Neural cell (in vitro differentiated cells): ENCODE results near the gene P2RX4. TPM values are rescaled to one million over a fixed set of nuclear protein-coding genes. Genes with fewer than 3 reads are reported as not detected.

Experiments used
- H2AFZ ChIP-seq: fragments of 200-600, 300-800 bp; sonication (generic), shearing (Covaris generic); 2 replicates; pipeline ENCODE4 v1.6.0; 2014; ENCODE audit warnings: low read depth, mild to moderate bottlenecking, antibody characterized with exemption, low read length, moderate library complexity
- H3F3A ChIP-seq: fragments of 200-600 bp; shearing (Covaris generic); 2 replicates; pipeline ENCODE4 v1.6.1; 2016; ENCODE audit warnings: mild to moderate bottlenecking, moderate library complexity, mixed read lengths, antibody characterized with exemption, low read length; ENCODE audit not compliant: insufficient read depth, poor library complexity, severe bottlenecking
- H3K27ac ChIP-seq: fragments of 200-600, 300-800 bp; sonication (generic), shearing (Covaris generic); 2 replicates; pipeline ENCODE4 v1.5.1; 2014; ENCODE audit warnings: mild to moderate bottlenecking, low read length, moderate library complexity
- H3K27me3 ChIP-seq: fragments of 300-800, 200-600 bp; sonication (generic), shearing (Covaris generic); 2 replicates; pipeline ENCODE4 v1.6.0; 2014; ENCODE audit warnings: mild to moderate bottlenecking, low read depth, low read length, moderate library complexity; ENCODE audit not compliant: insufficient read depth
- H3K36me3 ChIP-seq: fragments of 300-800, 200-600 bp; sonication (generic), shearing (Covaris generic); 2 replicates; pipeline ENCODE4 v1.5.1; 2014; ENCODE audit warnings: mild to moderate bottlenecking, antibody characterized with exemption, low read length, moderate library complexity; ENCODE audit not compliant: insufficient read depth
- H3K4me2 ChIP-seq: fragments of 300-800, 200-600 bp; sonication (generic), shearing (Covaris generic); 2 replicates; pipeline ENCODE4 v1.6.0; 2014; ENCODE audit warnings: mild to moderate bottlenecking, low read length
- H3K4me3 ChIP-seq: fragments of 300-800, 200-600 bp; sonication (generic), shearing (Covaris generic); 2 replicates; pipeline ENCODE4 v1.5.1; 2014; ENCODE audit warnings: mild to moderate bottlenecking, low read length, moderate library complexity
- H3K79me2 ChIP-seq: fragments of 200-600 bp; shearing (Covaris generic); replicated peaks from 2 replicates; pipeline ENCODE4 v1.6.0; 2014; ENCODE audit warnings: mild to moderate bottlenecking, low read length, moderate library complexity; ENCODE audit not compliant: insufficient read depth
- H3K9ac ChIP-seq: fragments of 300-800, 200-600 bp; sonication (generic), shearing (Covaris generic); 2 replicates; pipeline ENCODE4 v1.6.1; 2016; ENCODE audit warnings: mild to moderate bottlenecking, low read length, mixed read lengths
- H3K9me2 ChIP-seq: fragments of 200-600 bp; shearing (Covaris generic); 2 replicates; pipeline ENCODE4 v1.6.1; 2016; ENCODE audit warnings: mild to moderate bottlenecking, low read length, mixed read lengths; ENCODE audit not compliant: insufficient read depth
- H3K9me3 ChIP-seq: fragments of 200-600, 300-800 bp; sonication (generic), shearing (Covaris generic); 2 replicates; pipeline ENCODE4 v1.6.1; 2016; ENCODE audit warnings: mild to moderate bottlenecking, mixed run types, low read length, moderate library complexity, mixed read lengths
- H4K20me1 ChIP-seq: fragments of 200-600 bp; shearing (Covaris generic); 2 replicates; pipeline ENCODE4 v1.6.1; 2016; ENCODE audit warnings: mild to moderate bottlenecking, mixed run types; ENCODE audit not compliant: insufficient read depth
- CTCF ChIP-seq: fragments of 450-650 bp; IDR thresholded peaks from 2 replicates; pipeline ENCODE4 v1.5.1; 2014; ENCODE audit warnings: antibody characterized with exemption, mild to moderate bottlenecking, moderate library complexity; ENCODE audit not compliant: poor library complexity, severe bottlenecking
- EP300 ChIP-seq: fragments of 450-650 bp; conservative IDR thresholded peaks from 2 replicates; pipeline ENCODE4 v1.6.1; 2014; ENCODE audit warnings: antibody characterized with exemption, mild to moderate bottlenecking, moderate library complexity; ENCODE audit not compliant: poor library complexity, severe bottlenecking
- EZH2 ChIP-seq: fragments of 200-600, 300-800 bp; shearing (Covaris generic), sonication (generic); IDR thresholded peaks from 2 replicates; pipeline ENCODE4 v1.6.1; 2014; ENCODE audit warnings: antibody characterized with exemption, low read length, borderline replicate concordance, mild to moderate bottlenecking; ENCODE audit not compliant: insufficient read depth, poor library complexity, severe bottlenecking
- MXI1 ChIP-seq: fragments of 450-650 bp; conservative IDR thresholded peaks from 2 replicates; pipeline ENCODE4 v1.6.1; 2014; ENCODE audit warnings: antibody characterized with exemption, mild to moderate bottlenecking; ENCODE audit not compliant: poor library complexity, severe bottlenecking
- POLR2AphosphoS5 ChIP-seq: IDR thresholded peaks from 2 replicates; pipeline ENCODE4 v1.6.1; 2012
- RAD21 ChIP-seq: fragments of 450-650 bp; conservative IDR thresholded peaks from 2 replicates; pipeline ENCODE4 v1.6.1; 2014; ENCODE audit warnings: antibody characterized with exemption, mild to moderate bottlenecking, moderate library complexity
- SMC3 ChIP-seq: fragments of 450-650 bp; conservative IDR thresholded peaks from 2 replicates; pipeline ENCODE4 v1.6.1; 2014; ENCODE audit warnings: antibody characterized with exemption, mild to moderate bottlenecking, moderate library complexity; ENCODE audit not compliant: poor library complexity
- TAF1 ChIP-seq: IDR thresholded peaks from 2 replicates; pipeline ENCODE4 v1.6.1; 2012; ENCODE audit warnings: low read depth
- polyA plus RNA-seq: library from polyadenylated mRNA; depleted of rRNA; stranded (reverse); fragments of >200 nt; gene quantifications from 2 replicates; pipeline ENCODE4 v1.2.3, GENCODE V29; 2014

The P2RX4 gene
- polyA plus RNA-seq, 1 donor from 2014 or later = 5.8 TPM

- Histone ChIP-seq H3K4me2 (no peak overlapping the region), H4K20me1 (no peaks in the 10 kb centered on the region), H3K27ac (no peak overlapping the region), H2AFZ (no peak overlapping the region), H3F3A (no peaks in the 10 kb centered on the region), H3K27me3 (no peaks in the 10 kb centered on the region), H3K36me3 (peaks cover 9% of the 10 kb centered on the region), H3K9ac (no peak overlapping the region), H3K4me3 (no peak overlapping the region), H3K9me2 (no peaks in the 10 kb centered on the region), H3K9me3 (no peaks in the 10 kb centered on the region), H3K79me2 (no peaks in the 10 kb centered on the region)
- TF ChIP-seq MXI1 (no peak), EZH2 (no peak)
Observed at GRCh38 chr12:121251838-121252237, 41.9 kb downstream of the P2RX4 start.

- no peak for TF ChIP-seq TAF1
- Histone ChIP-seq H3K4me2 (no peak overlapping the region), H3K4me3 (no peak overlapping the region), H3K79me2 (no peaks in the 10 kb centered on the region), H3K27ac (no peak overlapping the region), H3K9me3 (no peaks in the 10 kb centered on the region), H3K36me3 (peaks cover 9% of the 10 kb centered on the region), H3K27me3 (no peaks in the 10 kb centered on the region), H3F3A (no peaks in the 10 kb centered on the region), H4K20me1 (no peaks in the 10 kb centered on the region), H3K9ac (no peak overlapping the region), H2AFZ (no peak overlapping the region), H3K9me2 (no peaks in the 10 kb centered on the region)
Observed at GRCh38 chr12:121252712-121253345, 42.9 kb downstream of the P2RX4 start.

- H3K9me2 ChIP-seq = no peaks in the 10 kb centered on the region
- no peaks in the 10 kb centered on the region for H3K27me3 ChIP-seq
- TF ChIP-seq RAD21 (no peak), TAF1 (no peak), EP300 (no peak), MXI1 (no peak), SMC3 (no peak), EZH2 (no peak), POLR2AphosphoS5 (no peak), CTCF (no peak)
- H2AFZ ChIP-seq = no peak overlapping the region
- no peak overlapping the region for H3K4me3 ChIP-seq
- H3K9ac ChIP-seq = no peak overlapping the region
- peaks cover 9% of the 10 kb centered on the region for H3K36me3 ChIP-seq
- H3K79me2 ChIP-seq = no peaks in the 10 kb centered on the region
- no peak overlapping the region for H3K27ac ChIP-seq
- no peak overlapping the region for H3K4me2 ChIP-seq
- H4K20me1 ChIP-seq = no peaks in the 10 kb centered on the region
- H3F3A ChIP-seq = no peaks in the 10 kb centered on the region
- no peaks in the 10 kb centered on the region for H3K9me3 ChIP-seq
Observed at GRCh38 chr12:121253638-121254335, 43.9 kb downstream of the P2RX4 start.
